Glutamatergic neuron (in vitro differentiated cells): ENCODE data around the gene KIAA0753. TPM values are rescaled to one million over a fixed set of nuclear protein-coding genes. Genes with fewer than 3 reads are reported as not detected.

Source experiments
- DNase-seq: peaks from one replicate; pipeline ENCODE4 v3.0.0; 2022
- H3K27ac Mint-ChIP-seq: one replicate; pipeline ENCODE4 v1.8.0; 2020; ENCODE audit warnings: mild to moderate bottlenecking, mixed read lengths, inconsistent platforms; ENCODE audit not compliant: unreplicated experiment
- H3K27me3 Mint-ChIP-seq: one replicate; pipeline ENCODE4 v1.8.0; 2020; ENCODE audit warnings: mild to moderate bottlenecking, moderate library complexity, mixed read lengths, inconsistent platforms; ENCODE audit not compliant: unreplicated experiment
- H3K36me3 Mint-ChIP-seq: one replicate; pipeline ENCODE4 v1.8.0; 2020; ENCODE audit warnings: mild to moderate bottlenecking, mixed read lengths, inconsistent platforms; ENCODE audit not compliant: unreplicated experiment
- H3K4me1 Mint-ChIP-seq: one replicate; pipeline ENCODE4 v1.8.0; 2020; ENCODE audit warnings: mild to moderate bottlenecking, low read depth, mixed read lengths, inconsistent platforms; ENCODE audit not compliant: unreplicated experiment
- H3K4me3 Mint-ChIP-seq: one replicate; pipeline ENCODE4 v1.8.0; 2020; ENCODE audit warnings: mild to moderate bottlenecking, mixed read lengths, inconsistent platforms; ENCODE audit not compliant: unreplicated experiment
- H3K9me3 Mint-ChIP-seq: one replicate; pipeline ENCODE4 v1.8.0; 2020; ENCODE audit warnings: mild to moderate bottlenecking, moderate library complexity, mixed read lengths, inconsistent platforms; ENCODE audit not compliant: unreplicated experiment
- total RNA-seq: library from RNA; stranded (reverse); fragmentation: NEBNext Ultra II Directional; extraction: Animal tissue kit (Norgen Biotek cat#: 25700); gene quantifications from one replicate; pipeline ENCODE4 v1.2.1, GENCODE V29; 2021; ENCODE audit not compliant: unreplicated experiment
- TF ChIP-seq, protein P1 (sequence below): fragments of 200-600 bp; sonication (generic); IDR thresholded peaks from one replicate; pipeline ENCODE4 v1.5.0; 2021; ENCODE audit not compliant: partially characterized antibody, unreplicated experiment

KIAA0753 gene
- total RNA-seq, 1 donor from 2014 or later, result 25.6 TPM

DNA sequence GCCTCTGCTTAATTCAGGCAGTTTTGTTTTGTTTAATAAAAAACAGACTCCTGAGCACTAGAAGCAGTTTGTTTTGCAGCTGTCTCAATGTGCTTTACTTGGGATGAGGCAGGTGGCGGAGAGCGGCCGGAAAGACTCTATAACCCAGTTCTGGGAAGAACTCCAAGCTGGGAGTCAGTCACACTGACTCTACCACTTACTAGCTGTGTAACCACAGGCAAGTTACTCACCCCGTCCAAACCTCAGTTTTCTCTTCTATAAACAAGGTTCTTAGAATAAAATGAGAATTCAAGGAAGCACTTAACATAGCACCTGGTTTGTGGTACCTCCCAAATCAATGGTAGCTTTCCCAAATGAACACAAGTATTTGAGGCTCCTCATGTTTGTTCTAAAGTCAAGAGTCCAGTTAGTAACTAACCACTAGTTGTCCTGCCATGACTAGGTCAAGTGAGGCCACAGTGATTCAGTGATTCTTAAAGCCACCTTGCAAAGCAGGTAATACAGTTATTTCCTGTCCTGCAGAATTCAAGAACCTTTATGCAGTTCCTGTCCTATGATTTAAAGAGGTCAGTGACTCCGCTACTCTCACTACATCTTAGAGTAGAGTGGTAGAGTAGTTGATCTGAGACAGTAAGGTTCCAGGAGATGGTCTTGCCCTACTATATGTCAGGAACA is 3.1 kb upstream of the KIAA0753 start:
- no peak overlapping the region for H3K4me3 Mint-ChIP-seq

DNA sequence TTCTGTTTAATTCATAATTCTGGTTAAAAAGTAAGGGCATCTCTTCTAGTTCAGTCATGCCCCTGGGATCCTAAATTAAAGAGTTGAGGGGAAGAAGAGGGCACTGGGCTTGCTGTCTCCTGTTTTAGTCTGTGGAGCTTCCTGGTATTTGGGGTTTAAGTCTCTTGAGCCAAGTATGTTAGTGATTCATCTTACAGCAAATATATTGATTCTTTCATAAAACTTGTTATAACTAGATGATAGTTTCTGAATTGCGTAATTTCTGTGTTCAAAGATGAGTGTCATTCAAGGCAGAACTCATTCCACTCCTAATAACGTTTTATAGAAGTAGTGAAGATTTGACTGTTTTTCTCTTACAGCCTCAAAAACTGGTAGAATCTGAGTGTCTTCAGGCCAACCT is 2.1 kb upstream of the KIAA0753 start:
- Mint-ChIP-seq H3K9me3 (no peaks in the 10 kb centered on the region), H3K4me3 (peak overlapping the region; percentile 72), H3K4me1 (peaks cover 3% of the 10 kb centered on the region), H3K36me3 (no peaks in the 10 kb centered on the region), H3K27me3 (peaks cover 10% of the 10 kb centered on the region), H3K27ac (no peak overlapping the region)
- TF ChIP-seq, protein P1, sequence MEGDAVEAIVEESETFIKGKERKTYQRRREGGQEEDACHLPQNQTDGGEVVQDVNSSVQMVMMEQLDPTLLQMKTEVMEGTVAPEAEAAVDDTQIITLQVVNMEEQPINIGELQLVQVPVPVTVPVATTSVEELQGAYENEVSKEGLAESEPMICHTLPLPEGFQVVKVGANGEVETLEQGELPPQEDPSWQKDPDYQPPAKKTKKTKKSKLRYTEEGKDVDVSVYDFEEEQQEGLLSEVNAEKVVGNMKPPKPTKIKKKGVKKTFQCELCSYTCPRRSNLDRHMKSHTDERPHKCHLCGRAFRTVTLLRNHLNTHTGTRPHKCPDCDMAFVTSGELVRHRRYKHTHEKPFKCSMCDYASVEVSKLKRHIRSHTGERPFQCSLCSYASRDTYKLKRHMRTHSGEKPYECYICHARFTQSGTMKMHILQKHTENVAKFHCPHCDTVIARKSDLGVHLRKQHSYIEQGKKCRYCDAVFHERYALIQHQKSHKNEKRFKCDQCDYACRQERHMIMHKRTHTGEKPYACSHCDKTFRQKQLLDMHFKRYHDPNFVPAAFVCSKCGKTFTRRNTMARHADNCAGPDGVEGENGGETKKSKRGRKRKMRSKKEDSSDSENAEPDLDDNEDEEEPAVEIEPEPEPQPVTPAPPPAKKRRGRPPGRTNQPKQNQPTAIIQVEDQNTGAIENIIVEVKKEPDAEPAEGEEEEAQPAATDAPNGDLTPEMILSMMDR, result no peak
- no peak for DNase-seq

More for the DNA sequence above, 3.1 kb upstream of the KIAA0753 start:
- Mint-ChIP-seq H3K4me1 (peaks cover 5% of the 10 kb centered on the region), H3K27me3 (peaks cover 6% of the 10 kb centered on the region), H3K36me3 (no peaks in the 10 kb centered on the region), H3K9me3 (no peaks in the 10 kb centered on the region), H3K27ac (no peak overlapping the region)
- no peak for DNase-seq
- TF ChIP-seq, protein P1, result no peak

DNA sequence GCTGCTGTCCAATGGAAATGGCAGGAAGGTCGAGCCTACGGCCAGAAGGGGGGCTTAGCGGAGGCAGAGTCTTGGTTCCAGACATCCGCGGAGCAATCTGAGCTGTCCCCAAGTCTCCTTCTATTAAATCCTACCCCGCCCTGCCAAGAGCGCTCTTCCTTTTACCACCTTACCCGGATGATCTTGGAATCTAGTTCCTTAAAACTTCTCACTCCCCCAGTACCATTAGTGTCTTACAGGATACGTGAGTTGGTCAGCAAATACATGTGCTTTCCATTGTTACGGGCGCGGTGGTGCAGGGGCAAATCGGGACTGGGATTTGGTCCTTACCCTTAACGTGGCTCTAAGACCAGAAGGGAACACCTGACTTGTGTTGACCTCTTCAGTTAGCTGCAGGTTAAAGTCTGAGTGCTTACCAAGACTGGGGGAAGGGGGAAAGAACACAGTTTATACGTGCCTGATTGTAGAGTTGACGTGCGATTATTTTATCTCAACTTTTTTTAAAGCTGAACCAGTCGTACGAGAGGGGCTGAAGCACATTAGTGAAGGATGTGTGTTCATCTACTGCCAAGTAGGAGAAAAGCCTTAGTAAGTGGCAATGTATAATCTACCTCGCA is 844 bp upstream of the KIAA0753 start:
- DNase-seq, result no peak
- Mint-ChIP-seq H3K9me3 (no peaks in the 10 kb centered on the region), H3K27ac (peak overlapping the region; percentile 87), H3K4me3 (peak overlapping the region; percentile 97), H3K36me3 (no peaks in the 10 kb centered on the region), H3K27me3 (peaks cover 10% of the 10 kb centered on the region), H3K4me1 (peaks cover 3% of the 10 kb centered on the region)
- TF ChIP-seq, protein P1, result no peak

DNA sequence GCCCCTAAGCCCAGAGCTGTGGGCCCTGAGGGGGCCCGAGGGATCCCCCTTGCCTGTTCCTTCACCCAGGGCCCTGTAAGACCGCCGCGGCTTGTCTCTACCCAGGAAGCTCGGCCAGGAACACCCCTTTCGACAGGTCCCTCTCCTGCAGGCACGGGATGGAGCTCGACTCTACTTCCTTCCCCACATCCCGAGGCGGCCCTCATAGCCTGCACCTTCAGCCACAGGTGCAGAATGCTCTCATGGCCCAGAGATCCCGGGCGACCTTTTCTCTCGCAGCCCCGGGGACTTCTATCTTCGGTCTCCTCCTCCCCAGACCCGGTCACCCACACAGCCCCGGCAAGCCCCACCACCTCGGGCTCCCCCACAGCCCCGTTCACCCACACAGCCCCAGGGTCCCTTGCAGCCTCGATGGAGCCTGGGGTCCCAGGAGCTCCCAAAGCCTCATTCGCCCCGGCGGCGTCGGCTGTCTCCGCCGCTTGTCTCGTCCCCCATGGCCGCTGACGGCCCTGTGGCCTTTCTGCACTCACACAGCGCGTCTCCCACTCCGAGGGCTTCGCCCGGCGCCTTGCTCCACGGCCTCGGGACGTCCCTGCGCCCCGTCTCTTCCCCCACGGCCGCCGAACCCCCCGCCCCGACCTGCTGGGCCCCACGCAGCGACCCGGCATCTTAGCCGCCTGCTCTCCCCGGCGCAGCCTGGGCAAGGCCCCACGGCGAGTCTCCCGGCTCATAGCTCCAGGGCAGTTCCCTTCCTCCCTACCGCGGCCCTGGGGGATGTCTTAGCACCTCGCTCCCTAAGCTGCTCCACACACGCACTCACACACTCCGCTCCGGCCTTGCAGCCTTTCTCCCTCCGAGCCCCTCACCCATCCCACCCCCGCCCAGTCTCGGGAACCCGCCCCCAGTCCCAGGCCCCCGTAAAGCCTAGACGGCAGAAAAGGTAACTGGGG is 650 bp downstream of the KIAA0753 start:
- Mint-ChIP-seq H3K9me3 (no peaks in the 10 kb centered on the region), H3K4me1 (peaks cover 3% of the 10 kb centered on the region), H3K27ac (peak overlapping the region; percentile 43), H3K27me3 (peaks cover 10% of the 10 kb centered on the region), H3K36me3 (no peaks in the 10 kb centered on the region), H3K4me3 (peak overlapping the region; percentile 97)
- peak; percentile 56 for DNase-seq
- TF ChIP-seq, protein P1, result no peak
